ENCODE results near the gene ATOH8. TPM values are rescaled to one million over a fixed set of nuclear protein-coding genes. Genes with fewer than 3 reads are reported as not detected.

ATOH8 gene
- total and polyA plus RNA-seq, 9 donors, result 9.4 to 37.7 (median 29.6) TPM

DNA sequence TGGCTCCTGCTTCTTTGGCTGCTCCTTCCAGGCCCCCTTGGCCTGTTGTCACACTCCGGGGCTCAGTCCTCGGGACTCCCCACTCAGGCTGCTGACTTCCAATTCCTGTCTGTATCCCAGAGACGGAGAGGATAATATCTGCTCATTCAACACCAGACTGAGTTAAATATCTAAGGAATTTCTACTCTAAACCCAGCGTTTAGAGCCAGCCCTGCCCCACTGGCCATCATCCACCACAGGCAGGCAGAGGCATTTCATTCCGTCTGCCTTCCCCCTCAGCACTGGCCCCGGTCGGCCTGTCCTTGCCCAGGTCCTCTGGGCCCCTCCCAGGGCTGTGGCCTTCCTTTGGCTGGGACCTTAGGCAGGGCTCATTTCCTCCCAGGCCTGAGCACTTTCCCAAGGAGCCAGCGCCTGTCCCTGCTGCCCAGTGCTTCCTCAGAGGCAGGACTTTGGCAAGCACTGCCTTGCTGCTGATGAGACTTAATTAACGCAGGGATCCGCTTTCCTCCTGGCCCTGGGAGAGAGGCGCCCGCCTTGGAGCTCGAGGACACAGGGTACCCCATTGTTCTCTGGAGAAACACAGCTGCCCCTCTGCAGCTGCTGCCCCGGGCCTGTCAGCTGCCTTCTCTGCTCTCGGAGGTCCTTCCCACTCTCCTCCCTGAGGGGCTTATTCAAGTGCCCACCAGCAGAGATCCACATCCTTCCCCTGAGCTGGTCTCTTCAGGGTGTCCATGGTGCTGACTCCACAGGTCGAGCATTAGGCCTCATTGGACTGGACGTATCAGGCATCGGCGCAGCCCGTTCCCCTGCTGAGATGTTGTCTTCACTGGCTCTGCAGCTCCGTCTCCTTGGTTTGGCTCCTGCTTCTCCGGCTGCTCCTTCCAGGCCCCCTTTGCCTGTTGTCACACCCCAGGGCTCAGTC, 42.8 kb downstream of the ATOH8 start:
- H3K4me1 ChIP-seq (ENCODE audit: insufficient read depth), result peaks cover 42% of the 10 kb centered on the region
- no peaks in the 10 kb centered on the region for H3K36me3 ChIP-seq
- peak in 2 of 5 donors; percentile 21 to 34 for DNase-seq
- TF ChIP-seq EP300 (IDR thresholded peaks at IDR 0.05) (no peak), CTCF (IDR thresholded peaks at IDR 0.05) (no peak), POLR2A (IDR thresholded peaks at IDR 0.05) (no peak)
- WGBS, 3 donors, result 74 to 77% (median 76%) methylated on average over 22 of the region's 22 CpGs
- peak overlapping the region in 1 of 2 donors; percentile 69 for H3K27ac ChIP-seq
- H3K27me3 ChIP-seq, result no peaks in the 10 kb centered on the region
- intact Hi-C loops (cut with DNase I), result loop anchor here in 3 of 4 donors (5.0 kb wide), 3 partner anchors 44 to 64 kb away; partner anchors contain the start of gene ATOH8 (in 1 of the 3)
- H3K4me3 ChIP-seq, result no peak overlapping the region
- H3K9me3 ChIP-seq, result no peaks in the 10 kb centered on the region

- no peak overlapping the region for H3K4me3 ChIP-seq
- no peak for TF ChIP-seq POLR2A (IDR thresholded peaks at IDR 0.05)
- TF ChIP-seq EP300 (IDR thresholded peaks at IDR 0.05), result no peak
- no peak for TF ChIP-seq CTCF (IDR thresholded peaks at IDR 0.05)
- peaks cover 36% of the 10 kb centered on the region for H3K4me1 ChIP-seq (ENCODE audit: insufficient read depth)
- intact Hi-C loops (cut with DNase I), result loop anchor here in 3 of 4 donors (5.0 kb wide), 3 partner anchors 45 to 65 kb away; partner anchors contain the start of gene ATOH8 (in 1 of the 3)
- peak in 1 of 5 donors; percentile 11 for DNase-seq
- WGBS, 3 donors, result 93 to 96% (median 95%) methylated on average over 13 of the region's 13 CpGs
- H3K27me3 ChIP-seq, result no peaks in the 10 kb centered on the region
- no peaks in the 10 kb centered on the region for H3K36me3 ChIP-seq
- H3K9me3 ChIP-seq, result no peaks in the 10 kb centered on the region
- no peak overlapping the region for H3K27ac ChIP-seq
Measured at GRCh38 chr2:85797263-85797660, 43.5 kb downstream of the ATOH8 start.

GRCh38 chr2:85797921-85798320, 44.1 kb downstream of the ATOH8 start:
- Histone ChIP-seq H3K36me3 (no peaks in the 10 kb centered on the region), H3K4me3 (no peak overlapping the region), H3K27me3 (no peaks in the 10 kb centered on the region), H3K9me3 (no peaks in the 10 kb centered on the region), H3K4me1 (ENCODE audit: insufficient read depth) (peaks cover 30% of the 10 kb centered on the region), H3K27ac (no peak overlapping the region)
- intact Hi-C loops (cut with DNase I), result loop anchor here in 3 of 4 donors (2.0 to 5.0 kb wide), 4 partner anchors 46 to 69 kb away; partner anchors contain the start of gene ATOH8 (in 1 of the 3)
- peak in 1 of 5 donors; percentile 43 for DNase-seq
- WGBS, 3 donors, result 59 to 75% (median 64%) methylated on average over 6 of the region's 6 CpGs
- TF ChIP-seq CTCF (IDR thresholded peaks at IDR 0.05) (peak in 1 of 3 donors; percentile 67), POLR2A (IDR thresholded peaks at IDR 0.05) (no peak)

- TF ChIP-seq POLR2A (IDR thresholded peaks at IDR 0.05) (no peak), EP300 (IDR thresholded peaks at IDR 0.05) (no peak), CTCF (IDR thresholded peaks at IDR 0.05) (no peak)
- Histone ChIP-seq H3K4me3 (no peak overlapping the region), H3K36me3 (no peaks in the 10 kb centered on the region), H3K4me1 (ENCODE audit: insufficient read depth) (peaks cover 23% of the 10 kb centered on the region), H3K9me3 (no peaks in the 10 kb centered on the region), H3K27ac (no peak overlapping the region), H3K27me3 (no peaks in the 10 kb centered on the region)
- DNase-seq, result peak in 1 of 5 donors; percentile 16
- WGBS, 3 donors, result 84 to 87% (median 87%) methylated on average over 11 of the region's 11 CpGs
- intact Hi-C loops (cut with DNase I), result loop anchor here in 3 of 4 donors (2.0 to 5.0 kb wide), 4 partner anchors 47 to 71 kb away; partner anchors contain the start of gene ATOH8 (in 1 of the 3)
Measured at GRCh38 chr2:85799215-85799956, 45.6 kb downstream of the ATOH8 start.
